LNCaP clone FGC (cell line): ENCODE results near the gene RUNX3.

Experiments used
- DNase-seq: peaks from one replicate; pipeline ENCODE4 v3.0.0-alpha.2; 2011; ENCODE audit warnings: low read depth
- H3K4me3 ChIP-seq: 2 replicates; pipeline ENCODE4 v1.5.1; 2011; ENCODE audit warnings: mild to moderate bottlenecking, low read depth, low read length, control low read depth
- CTCF ChIP-seq: IDR thresholded peaks from 2 replicates; pipeline ENCODE4 v1.5.1; 2012; ENCODE audit warnings: mild to moderate bottlenecking; ENCODE audit not compliant: control insufficient read depth, insufficient read depth; ENCODE audit errors: extremely low read depth

RUNX3 gene

GRCh38 chr1:24858277-24858676 is 71.8 kb downstream of the RUNX3 start:
- no peak overlapping the region for H3K4me3 ChIP-seq
- no peak for TF ChIP-seq CTCF
- DNase-seq: no peak

GRCh38 chr1:24857507-24858133 is 72.5 kb downstream of the RUNX3 start:
- no peak overlapping the region for H3K4me3 ChIP-seq
- TF ChIP-seq CTCF: no peak
- no peak for DNase-seq

GRCh38 chr1:24856787-24857506 is 73.1 kb downstream of the RUNX3 start:
- no peak for DNase-seq
- H3K4me3 ChIP-seq: no peak overlapping the region
- TF ChIP-seq CTCF: no peak

GRCh38 chr1:24855474-24855873 is 74.6 kb downstream of the RUNX3 start:
- no peak overlapping the region for H3K4me3 ChIP-seq
- no peak for DNase-seq

GRCh38 chr1:24853649-24854048 is 76.4 kb downstream of the RUNX3 start:
- TF ChIP-seq CTCF: no peak
- no peak overlapping the region for H3K4me3 ChIP-seq
- no peak for DNase-seq

More at GRCh38 chr1:24855474-24855873, 74.6 kb downstream of the RUNX3 start:
- TF ChIP-seq CTCF: no peak

- DNase-seq: no peak
- TF ChIP-seq CTCF: no peak
- H3K4me3 ChIP-seq: no peak overlapping the region
Observed at GRCh38 chr1:24850328-24850920, 79.7 kb downstream of the RUNX3 start.
